HG02678 (cell line): ENCODE data around the gene TMEM144.
A peak's percentile ranks its signal among the peaks of the same experiment; 100 is the strongest.

Experiments used
- ATAC-seq: cut with Tn5 transposase; IDR thresholded peaks from one replicate; pipeline ENCODE4 v1.9.1; 2021; ENCODE audit warnings: mild to moderate bottlenecking, moderate library complexity; ENCODE audit not compliant: unreplicated experiment

TMEM144 gene

GRCh38 chr4:158209825-158210807 is at the start of gene TMEM144:
Gene TMEM144 (plus strand): TSS chr4:158210486. CDS start chr4:158212668, 2,182 bp downstream.
- peak; percentile 93 for ATAC-seq

- no peak for ATAC-seq
Observed at GRCh38 chr4:158161551-158162354, 48.5 kb upstream of the TMEM144 start.

- no peak for ATAC-seq
Observed at GRCh38 chr4:158162631-158163030, 47.7 kb upstream of the TMEM144 start.

GRCh38 chr4:158163941-158164767 is 46.1 kb upstream of the TMEM144 start:
- ATAC-seq = no peak

- no peak for ATAC-seq
Observed at GRCh38 chr4:158164768-158165213, 45.5 kb upstream of the TMEM144 start.

GRCh38 chr4:158166701-158167100 is 43.6 kb upstream of the TMEM144 start:
- no peak for ATAC-seq

GRCh38 chr4:158168606-158169005 is 41.7 kb upstream of the TMEM144 start:
- ATAC-seq = no peak

GRCh38 chr4:158169506-158169905 is 40.8 kb upstream of the TMEM144 start:
- no peak for ATAC-seq

- ATAC-seq = no peak
Observed at GRCh38 chr4:158169931-158170690, 40.2 kb upstream of the TMEM144 start.

- no peak for ATAC-seq
Observed at GRCh38 chr4:158170691-158171561, 39.4 kb upstream of the TMEM144 start.

- ATAC-seq = no peak
Observed at GRCh38 chr4:158172261-158173258, 37.7 kb upstream of the TMEM144 start, which contains the start of gene GASK1B. Gene GASK1B (minus strand): TSS chr4:158173025. CDS start chr4:158171375, 1,650 bp downstream.

GRCh38 chr4:158176108-158176507 is 34.2 kb upstream of the TMEM144 start:
- no peak for ATAC-seq

- no peak for ATAC-seq
Observed at GRCh38 chr4:158176776-158177175, 33.5 kb upstream of the TMEM144 start.

- ATAC-seq = no peak
Observed at GRCh38 chr4:158179465-158179864, 30.8 kb upstream of the TMEM144 start.

GRCh38 chr4:158181906-158182305 is 28.4 kb upstream of the TMEM144 start:
- no peak for ATAC-seq

GRCh38 chr4:158182736-158183135 is 27.6 kb upstream of the TMEM144 start:
- ATAC-seq = no peak

- no peak for ATAC-seq
Observed at GRCh38 chr4:158186815-158187214, 23.5 kb upstream of the TMEM144 start.

GRCh38 chr4:158189422-158189821 is 20.9 kb upstream of the TMEM144 start:
- ATAC-seq = no peak
